ENCODE data around the gene HINFP. TPM values are rescaled to one million over a fixed set of nuclear protein-coding genes. Genes with fewer than 3 reads are reported as not detected.

The HINFP gene
- polyA plus RNA-seq, 1 donor, result 40.2 TPM

GRCh38 chr11:119088406-119088805, 33.0 kb upstream of the HINFP start:
- no peak for DNase-seq
- WGBS (ENCODE audit: insufficient coverage, low lambda C conversion rate), result 100% methylated on average over 1 of the region's 9 CpGs
- Histone ChIP-seq H3K4me1 (ENCODE audit: control insufficient read depth, insufficient read depth, low read length) (peaks cover 21% of the 10 kb centered on the region), H3K27ac (ENCODE audit: low read length) (no peak overlapping the region), H3K27me3 (ENCODE audit: control insufficient read depth, insufficient read depth, low read length) (no peaks in the 10 kb centered on the region), H3K36me3 (ENCODE audit: control insufficient read depth, insufficient read depth, low read length) (peaks cover 24% of the 10 kb centered on the region), H3K4me3 (ENCODE audit: low read length) (no peak overlapping the region), H3K9me3 (ENCODE audit: control insufficient read depth, low read depth, low read length) (no peaks in the 10 kb centered on the region)

GRCh38 chr11:119089319-119089718, 32.1 kb upstream of the HINFP start:
- DNase-seq, result no peak
- Histone ChIP-seq H3K9me3 (ENCODE audit: control insufficient read depth, low read depth, low read length) (peaks cover 2% of the 10 kb centered on the region), H3K27ac (ENCODE audit: low read length) (no peak overlapping the region), H3K27me3 (ENCODE audit: control insufficient read depth, insufficient read depth, low read length) (no peaks in the 10 kb centered on the region), H3K4me1 (ENCODE audit: control insufficient read depth, insufficient read depth, low read length) (peaks cover 20% of the 10 kb centered on the region), H3K36me3 (ENCODE audit: control insufficient read depth, insufficient read depth, low read length) (peaks cover 24% of the 10 kb centered on the region), H3K4me3 (ENCODE audit: low read length) (no peak overlapping the region)
- no CpG with 5 or more reads among the region's 1 CpG for WGBS (ENCODE audit: insufficient coverage, low lambda C conversion rate)

GRCh38 chr11:119091178-119091577, 30.2 kb upstream of the HINFP start:
- no peak for DNase-seq
- no CpG with 5 or more reads among the region's 9 CpGs for WGBS (ENCODE audit: insufficient coverage, low lambda C conversion rate)
- Histone ChIP-seq H3K4me3 (ENCODE audit: low read length) (no peak overlapping the region), H3K9me3 (ENCODE audit: control insufficient read depth, low read depth, low read length) (peaks cover 7% of the 10 kb centered on the region), H3K4me1 (ENCODE audit: control insufficient read depth, insufficient read depth, low read length) (peaks cover 14% of the 10 kb centered on the region), H3K27me3 (ENCODE audit: control insufficient read depth, insufficient read depth, low read length) (no peaks in the 10 kb centered on the region), H3K27ac (ENCODE audit: low read length) (no peak overlapping the region), H3K36me3 (ENCODE audit: control insufficient read depth, insufficient read depth, low read length) (peaks cover 24% of the 10 kb centered on the region)

GRCh38 chr11:119091966-119092879, 29.2 kb upstream of the HINFP start:
- H3K27me3 ChIP-seq (ENCODE audit: control insufficient read depth, insufficient read depth, low read length), result no peaks in the 10 kb centered on the region
- H3K27ac ChIP-seq (ENCODE audit: low read length), result no peak overlapping the region
- no peak for DNase-seq
- peaks cover 7% of the 10 kb centered on the region for H3K9me3 ChIP-seq (ENCODE audit: control insufficient read depth, low read depth, low read length)
- no CpG with 5 or more reads among the region's 13 CpGs for WGBS (ENCODE audit: insufficient coverage, low lambda C conversion rate)
- H3K4me1 ChIP-seq (ENCODE audit: control insufficient read depth, insufficient read depth, low read length), result peaks cover 14% of the 10 kb centered on the region
- H3K36me3 ChIP-seq (ENCODE audit: control insufficient read depth, insufficient read depth, low read length), result peaks cover 32% of the 10 kb centered on the region
- peak overlapping the region; percentile 78 for H3K4me3 ChIP-seq (ENCODE audit: low read length)

GRCh38 chr11:119092880-119093842, 28.2 kb upstream of the HINFP start:
- Histone ChIP-seq H3K4me3 (ENCODE audit: low read length) (peak overlapping the region; percentile 78), H3K36me3 (ENCODE audit: control insufficient read depth, insufficient read depth, low read length) (peaks cover 42% of the 10 kb centered on the region), H3K4me1 (ENCODE audit: control insufficient read depth, insufficient read depth, low read length) (peaks cover 14% of the 10 kb centered on the region), H3K27me3 (ENCODE audit: control insufficient read depth, insufficient read depth, low read length) (no peaks in the 10 kb centered on the region), H3K9me3 (ENCODE audit: control insufficient read depth, low read depth, low read length) (peaks cover 7% of the 10 kb centered on the region), H3K27ac (ENCODE audit: low read length) (peak overlapping the region; percentile 87)
- WGBS (ENCODE audit: insufficient coverage, low lambda C conversion rate), result no CpG with 5 or more reads among the region's 12 CpGs
- DNase-seq, result no peak

- no peaks in the 10 kb centered on the region for H3K27me3 ChIP-seq (ENCODE audit: control insufficient read depth, insufficient read depth, low read length)
- H3K9me3 ChIP-seq (ENCODE audit: control insufficient read depth, low read depth, low read length), result peaks cover 7% of the 10 kb centered on the region
- H3K36me3 ChIP-seq (ENCODE audit: control insufficient read depth, insufficient read depth, low read length), result peaks cover 46% of the 10 kb centered on the region
- WGBS (ENCODE audit: insufficient coverage, low lambda C conversion rate), result no CpG with 5 or more reads among the region's 81 CpGs
- H3K4me1 ChIP-seq (ENCODE audit: control insufficient read depth, insufficient read depth, low read length), result peaks cover 14% of the 10 kb centered on the region
- peak overlapping the region; percentile 78 for H3K4me3 ChIP-seq (ENCODE audit: low read length)
- H3K27ac ChIP-seq (ENCODE audit: low read length), result peak overlapping the region; percentile 87
- DNase-seq, result peak in 1 of 2 donors; percentile 64
These were observed 27.2 kb upstream of the HINFP start for GRCh38 chr11:119093942-119094815.

- WGBS (ENCODE audit: insufficient coverage, low lambda C conversion rate), result no CpG with 5 or more reads among the region's 19 CpGs
These were observed 26.6 kb upstream of the HINFP start for GRCh38 chr11:119094816-119095065.

GRCh38 chr11:119095066-119095880, 26.1 kb upstream of the HINFP start:
- peaks cover 16% of the 10 kb centered on the region for H3K4me1 ChIP-seq (ENCODE audit: control insufficient read depth, insufficient read depth, low read length)
- peaks cover 7% of the 10 kb centered on the region for H3K9me3 ChIP-seq (ENCODE audit: control insufficient read depth, low read depth, low read length)
- no CpG with 5 or more reads among the region's 79 CpGs for WGBS (ENCODE audit: insufficient coverage, low lambda C conversion rate)
- H3K27me3 ChIP-seq (ENCODE audit: control insufficient read depth, insufficient read depth, low read length), result no peaks in the 10 kb centered on the region
- H3K4me3 ChIP-seq (ENCODE audit: low read length), result peak overlapping the region; percentile 78
- peaks cover 40% of the 10 kb centered on the region for H3K36me3 ChIP-seq (ENCODE audit: control insufficient read depth, insufficient read depth, low read length)
- DNase-seq, result peak; percentile 99 to 100
- peak overlapping the region; percentile 87 for H3K27ac ChIP-seq (ENCODE audit: low read length)

More at GRCh38 chr11:119094816-119095065, 26.6 kb upstream of the HINFP start:
- Histone ChIP-seq H3K4me1 (ENCODE audit: control insufficient read depth, insufficient read depth, low read length) (peaks cover 14% of the 10 kb centered on the region), H3K36me3 (ENCODE audit: control insufficient read depth, insufficient read depth, low read length) (peaks cover 46% of the 10 kb centered on the region), H3K4me3 (ENCODE audit: low read length) (peak overlapping the region; percentile 78), H3K9me3 (ENCODE audit: control insufficient read depth, low read depth, low read length) (peaks cover 7% of the 10 kb centered on the region), H3K27me3 (ENCODE audit: control insufficient read depth, insufficient read depth, low read length) (no peaks in the 10 kb centered on the region), H3K27ac (ENCODE audit: low read length) (peak overlapping the region; percentile 87)
- peak; percentile 80 to 87 for DNase-seq

GRCh38 chr11:119099711-119100110, 21.7 kb upstream of the HINFP start:
- no peak for DNase-seq
- peaks cover 22% of the 10 kb centered on the region for H3K36me3 ChIP-seq (ENCODE audit: control insufficient read depth, insufficient read depth, low read length)
- H3K27me3 ChIP-seq (ENCODE audit: control insufficient read depth, insufficient read depth, low read length), result no peaks in the 10 kb centered on the region
- H3K4me1 ChIP-seq (ENCODE audit: control insufficient read depth, insufficient read depth, low read length), result peaks cover 17% of the 10 kb centered on the region
- peaks cover 4% of the 10 kb centered on the region for H3K9me3 ChIP-seq (ENCODE audit: control insufficient read depth, low read depth, low read length)
- WGBS (ENCODE audit: insufficient coverage, low lambda C conversion rate), result no CpG with 5 or more reads among the region's 6 CpGs
- H3K4me3 ChIP-seq (ENCODE audit: low read length), result no peak overlapping the region
- no peak overlapping the region for H3K27ac ChIP-seq (ENCODE audit: low read length)

All from large intestine (tissue), 3 donors.